Measurements from ENCODE around the gene MUC4. TPM values are rescaled to one million over a fixed set of nuclear protein-coding genes. Genes with fewer than 3 reads are reported as not detected.
"Not testable (repeated sequence)": the region's sequence is repeated elsewhere in the genome, so short reads cannot be mapped to it uniquely, and the experiment has no call there.

The MUC4 gene
- total RNA-seq, 2 donors from 2014 or later, result not detected

GRCh38 chr3:195710126-195710905 lies 101.4 kb downstream of the MUC4 start:
- Mint-ChIP-seq H3K4me1 (peaks cover 11% of the 10 kb centered on the region), H3K36me3 (ENCODE audit: low read depth) (peaks cover 25% of the 10 kb centered on the region), H3K27ac (peak overlapping the region; percentile 46)
- not testable (repeated sequence) for H3K27me3 Mint-ChIP-seq; H3K4me3 Mint-ChIP-seq; ATAC-seq; H3K9me3 ChIP-seq (ENCODE audit: control insufficient read depth, low read length, poor library complexity, severe bottlenecking); DNase-seq

DNA sequence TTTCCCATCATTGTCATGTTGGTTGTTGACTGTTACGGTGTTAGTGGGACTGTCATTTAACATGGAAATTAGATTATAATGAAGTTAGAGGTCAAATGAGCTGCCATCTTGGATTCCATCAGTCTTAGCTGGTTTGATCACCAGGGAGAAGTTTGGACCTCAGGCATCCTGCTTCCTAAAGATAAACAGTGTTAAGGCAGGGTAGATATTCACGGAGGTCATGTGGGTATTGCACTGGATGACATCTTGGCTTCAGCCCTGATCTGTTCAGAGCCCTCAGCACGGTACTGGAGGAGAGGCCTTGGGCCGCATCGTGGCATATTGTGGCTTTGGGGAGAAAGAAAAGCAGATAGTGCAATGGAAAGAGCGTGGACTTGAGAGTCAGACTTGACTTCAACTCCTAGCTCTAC lies 102.0 kb downstream of the MUC4 start:
- Mint-ChIP-seq H3K27ac (peak overlapping the region; percentile 46), H3K27me3 (no peaks in the 10 kb centered on the region), H3K4me3 (no peak overlapping the region), H3K4me1 (peaks cover 11% of the 10 kb centered on the region), H3K36me3 (ENCODE audit: low read depth) (peaks cover 25% of the 10 kb centered on the region)
- ATAC-seq (no peak), DNase-seq (no peak)
- no peaks in the 10 kb centered on the region for H3K9me3 ChIP-seq (ENCODE audit: control insufficient read depth, low read length, poor library complexity, severe bottlenecking)

GRCh38 chr3:195708626-195709481 lies 102.9 kb downstream of the MUC4 start:
- peaks cover 11% of the 10 kb centered on the region for H3K4me1 Mint-ChIP-seq
- ATAC-seq, result no peak
- no peak overlapping the region for H3K4me3 Mint-ChIP-seq
- peaks cover 21% of the 10 kb centered on the region for H3K36me3 Mint-ChIP-seq (ENCODE audit: low read depth)
- no peak overlapping the region for H3K27ac Mint-ChIP-seq
- no peaks in the 10 kb centered on the region for H3K27me3 Mint-ChIP-seq
- H3K9me3 ChIP-seq (ENCODE audit: control insufficient read depth, low read length, poor library complexity, severe bottlenecking), result no peaks in the 10 kb centered on the region
- no peak for DNase-seq

DNA sequence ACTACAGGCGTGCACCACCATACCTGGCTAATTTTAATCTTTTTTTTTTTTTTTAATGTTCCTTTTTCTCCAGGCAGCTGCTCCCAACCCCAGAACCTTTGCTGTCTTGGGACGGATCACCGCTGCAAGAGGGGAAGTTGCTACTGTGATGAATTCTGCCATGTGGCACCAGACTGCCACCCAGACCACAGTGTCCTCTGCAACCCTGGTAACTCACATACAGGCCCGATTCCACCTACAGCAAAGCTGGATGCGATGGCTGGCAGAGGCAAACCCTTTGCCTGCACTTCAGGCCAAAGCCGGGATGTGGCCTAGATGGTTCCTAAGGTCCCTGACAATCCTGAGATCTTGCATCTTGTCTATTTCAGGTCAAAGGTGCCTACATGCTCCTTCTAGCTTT lies 103.7 kb downstream of the MUC4 start:
- no peaks in the 10 kb centered on the region for H3K9me3 ChIP-seq (ENCODE audit: control insufficient read depth, low read length, poor library complexity, severe bottlenecking)
- H3K27me3 Mint-ChIP-seq, result no peaks in the 10 kb centered on the region
- H3K36me3 Mint-ChIP-seq (ENCODE audit: low read depth), result peaks cover 21% of the 10 kb centered on the region
- H3K4me3 Mint-ChIP-seq, result no peak overlapping the region
- H3K4me1 Mint-ChIP-seq, result peaks cover 11% of the 10 kb centered on the region
- no peak for DNase-seq
- peak overlapping the region; percentile 37 for H3K27ac Mint-ChIP-seq
- ATAC-seq, result no peak

DNA sequence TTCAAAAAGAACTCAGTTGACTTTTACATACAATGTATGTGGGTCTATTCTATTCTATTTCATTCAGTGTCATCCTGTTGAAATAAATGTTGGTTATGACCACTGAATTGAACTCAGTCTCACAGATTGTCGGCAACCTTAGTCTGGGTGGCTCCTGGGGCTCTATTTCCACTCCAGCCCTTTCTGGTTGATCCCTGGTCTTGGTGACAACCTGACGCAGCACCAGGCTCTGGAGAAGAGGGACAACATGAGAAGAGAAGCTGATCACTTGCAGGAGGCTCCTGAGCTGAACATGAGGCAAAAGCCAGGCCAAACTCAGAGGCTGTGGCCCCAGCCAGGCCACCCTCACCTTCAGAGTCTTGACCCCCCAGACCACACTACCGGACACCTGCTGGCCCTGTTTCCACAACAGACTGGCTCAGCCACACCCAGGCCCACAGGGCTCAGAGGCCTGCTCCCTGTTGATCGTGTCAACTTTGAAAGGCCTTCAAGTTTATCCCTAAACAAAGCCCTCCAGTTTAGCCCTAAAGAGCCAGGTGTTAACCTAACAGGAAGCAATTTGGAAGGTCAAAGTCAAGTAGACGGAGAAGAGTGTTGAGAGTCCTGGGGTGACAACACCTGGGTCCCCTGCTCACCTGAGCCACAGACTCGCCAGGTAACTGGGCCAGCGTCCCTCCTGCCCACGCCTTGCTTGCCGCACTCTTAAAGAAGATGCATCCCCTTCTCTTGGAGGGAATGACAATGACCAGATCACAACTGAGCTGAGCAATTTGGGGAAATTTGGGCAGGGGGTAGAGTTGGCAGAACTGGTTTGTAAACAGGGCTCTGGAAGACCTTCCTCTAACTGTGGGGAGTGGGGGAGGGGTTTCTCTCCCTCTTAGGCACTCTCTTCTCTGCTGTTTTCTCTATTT lies 106.4 kb downstream of the MUC4 start:
- Mint-ChIP-seq H3K27ac (no peak overlapping the region), H3K4me3 (no peak overlapping the region), H3K27me3 (no peaks in the 10 kb centered on the region), H3K4me1 (peaks cover 11% of the 10 kb centered on the region), H3K36me3 (ENCODE audit: low read depth) (peaks cover 18% of the 10 kb centered on the region)
- no peak for ATAC-seq
- DNase-seq, result no peak
- H3K9me3 ChIP-seq (ENCODE audit: control insufficient read depth, low read length, poor library complexity, severe bottlenecking), result no peaks in the 10 kb centered on the region

- ATAC-seq, result no peak
- no peaks in the 10 kb centered on the region for H3K9me3 ChIP-seq (ENCODE audit: control insufficient read depth, low read length, poor library complexity, severe bottlenecking)
- DNase-seq, result no peak
- Mint-ChIP-seq H3K27me3 (no peaks in the 10 kb centered on the region), H3K27ac (no peak overlapping the region), H3K4me1 (peaks cover 5% of the 10 kb centered on the region), H3K4me3 (no peak overlapping the region), H3K36me3 (ENCODE audit: low read depth) (peaks cover 10% of the 10 kb centered on the region)
Measured at GRCh38 chr3:195704433-195704999, 107.2 kb downstream of the MUC4 start.

DNA sequence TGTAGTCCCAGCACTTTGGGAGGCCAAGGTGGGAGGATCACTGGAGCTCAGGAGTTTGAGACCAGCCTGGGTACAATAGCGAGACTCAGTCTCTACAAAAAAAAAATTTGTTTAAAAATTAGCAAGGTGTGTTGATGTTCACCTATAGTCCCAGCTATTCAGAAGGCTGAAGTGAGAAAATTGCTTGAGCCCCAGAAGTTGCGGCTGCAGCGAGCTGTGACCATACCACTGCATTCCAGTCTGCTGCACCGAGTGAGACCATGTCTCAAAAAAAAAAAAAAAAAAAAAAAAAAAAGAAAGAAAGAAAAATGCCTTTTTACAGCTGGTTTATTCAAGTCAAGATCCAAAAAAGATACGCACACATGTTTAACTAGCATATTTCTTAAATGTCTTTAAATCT lies 108.0 kb downstream of the MUC4 start:
- Mint-ChIP-seq H3K27me3 (no peaks in the 10 kb centered on the region), H3K27ac (no peak overlapping the region), H3K36me3 (ENCODE audit: low read depth) (peaks cover 7% of the 10 kb centered on the region), H3K4me3 (no peak overlapping the region), H3K4me1 (peaks cover 6% of the 10 kb centered on the region)
- ATAC-seq (no peak), DNase-seq (no peak)
- H3K9me3 ChIP-seq (ENCODE audit: control insufficient read depth, low read length, poor library complexity, severe bottlenecking), result no peaks in the 10 kb centered on the region

DNA sequence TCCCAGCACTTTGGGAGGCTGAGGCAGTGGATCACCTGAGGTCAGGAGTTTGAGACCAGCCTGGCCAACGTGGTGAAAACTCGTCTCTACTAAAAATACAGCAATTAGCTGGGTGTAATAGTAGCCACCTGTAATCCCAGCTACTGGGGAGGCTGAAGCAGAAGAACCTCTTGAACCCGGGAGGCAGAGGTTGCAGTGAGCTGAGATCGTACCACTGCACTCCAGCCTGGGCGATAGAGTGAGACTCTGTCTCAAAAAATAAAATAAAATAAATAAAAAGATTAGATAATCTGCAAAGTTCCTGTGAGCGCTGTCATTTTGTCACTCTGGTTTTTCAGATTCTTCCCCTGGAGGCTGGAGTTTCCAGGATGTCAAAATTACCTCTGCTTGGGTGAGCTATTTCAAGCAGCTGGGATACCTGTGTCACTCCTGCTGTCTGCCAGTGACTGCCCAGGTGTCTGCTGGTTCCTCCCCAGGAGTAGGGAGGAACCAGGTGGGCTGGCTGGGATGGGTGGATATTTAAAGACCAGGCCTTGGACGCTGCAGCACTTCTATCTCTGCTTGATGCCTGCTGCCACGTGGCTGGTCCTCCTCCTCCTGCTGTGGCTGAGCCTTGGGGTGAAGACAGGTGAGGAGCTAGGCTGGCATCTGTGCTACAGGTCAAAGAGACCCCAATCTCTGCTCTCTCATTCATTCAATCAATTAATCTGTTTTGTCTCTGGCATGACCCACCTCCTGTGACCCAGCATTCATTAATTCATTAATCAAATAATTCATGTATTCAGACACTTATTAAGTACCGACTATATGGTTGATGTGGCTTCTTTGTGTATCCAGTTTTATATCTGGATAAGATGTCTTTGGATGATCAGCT lies 110.5 kb downstream of the MUC4 start:
- peaks cover 20% of the 10 kb centered on the region for H3K4me1 Mint-ChIP-seq
- H3K27ac Mint-ChIP-seq, result peak overlapping the region; percentile 37
- no peak overlapping the region for H3K4me3 Mint-ChIP-seq
- DNase-seq, result no peak
- ATAC-seq, result no peak
- H3K27me3 Mint-ChIP-seq, result no peaks in the 10 kb centered on the region
- H3K36me3 Mint-ChIP-seq (ENCODE audit: low read depth), result peaks cover 17% of the 10 kb centered on the region
- H3K9me3 ChIP-seq (ENCODE audit: control insufficient read depth, low read length, poor library complexity, severe bottlenecking), result no peaks in the 10 kb centered on the region

DNA sequence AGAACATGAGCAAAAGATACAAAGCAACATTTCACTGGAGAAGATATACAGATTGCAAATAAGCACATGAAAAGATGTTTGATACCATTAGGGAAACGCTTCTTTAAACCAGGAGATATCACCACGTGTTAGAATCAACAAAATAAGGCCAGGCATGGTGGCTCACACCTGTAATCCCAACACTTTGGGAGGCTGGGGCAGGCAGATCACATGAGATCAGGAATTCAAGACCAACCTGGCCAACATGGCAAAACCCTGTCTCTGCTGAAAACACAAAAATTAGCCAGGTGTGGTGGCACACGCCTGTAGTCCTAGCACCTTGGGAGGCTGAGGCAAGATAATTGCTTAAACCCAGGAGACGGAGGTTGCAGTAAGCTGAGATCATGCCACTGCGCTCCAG lies 111.4 kb downstream of the MUC4 start:
- Mint-ChIP-seq H3K27me3 (no peaks in the 10 kb centered on the region), H3K4me3 (no peak overlapping the region), H3K4me1 (peaks cover 22% of the 10 kb centered on the region), H3K36me3 (ENCODE audit: low read depth) (peaks cover 17% of the 10 kb centered on the region), H3K27ac (no peak overlapping the region)
- DNase-seq (no peak), ATAC-seq (no peak)
- no peaks in the 10 kb centered on the region for H3K9me3 ChIP-seq (ENCODE audit: control insufficient read depth, low read length, poor library complexity, severe bottlenecking)

DNA sequence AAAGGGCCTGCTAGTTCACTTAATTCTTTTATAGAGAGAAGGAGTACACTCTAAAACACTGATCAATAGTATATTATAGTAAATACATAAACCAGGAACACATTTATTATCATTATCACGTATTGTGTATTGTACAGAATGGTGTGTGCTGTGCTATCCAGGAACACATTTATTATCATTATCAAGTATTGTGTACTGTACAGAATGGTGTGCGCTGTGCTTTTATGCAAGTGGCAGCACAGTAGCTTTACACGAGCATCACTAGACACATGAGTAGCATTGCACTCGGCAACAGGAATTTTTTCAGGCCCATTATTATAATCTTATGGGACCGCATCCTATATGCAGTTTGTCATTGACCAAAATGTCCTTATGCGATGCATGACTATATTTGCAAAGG lies 111.9 kb downstream of the MUC4 start:
- Mint-ChIP-seq H3K4me3 (no peak overlapping the region), H3K36me3 (ENCODE audit: low read depth) (peaks cover 17% of the 10 kb centered on the region), H3K27ac (no peak overlapping the region), H3K27me3 (no peaks in the 10 kb centered on the region), H3K4me1 (peaks cover 22% of the 10 kb centered on the region)
- DNase-seq (no peak), ATAC-seq (no peak)
- no peaks in the 10 kb centered on the region for H3K9me3 ChIP-seq (ENCODE audit: control insufficient read depth, low read length, poor library complexity, severe bottlenecking)

DNA sequence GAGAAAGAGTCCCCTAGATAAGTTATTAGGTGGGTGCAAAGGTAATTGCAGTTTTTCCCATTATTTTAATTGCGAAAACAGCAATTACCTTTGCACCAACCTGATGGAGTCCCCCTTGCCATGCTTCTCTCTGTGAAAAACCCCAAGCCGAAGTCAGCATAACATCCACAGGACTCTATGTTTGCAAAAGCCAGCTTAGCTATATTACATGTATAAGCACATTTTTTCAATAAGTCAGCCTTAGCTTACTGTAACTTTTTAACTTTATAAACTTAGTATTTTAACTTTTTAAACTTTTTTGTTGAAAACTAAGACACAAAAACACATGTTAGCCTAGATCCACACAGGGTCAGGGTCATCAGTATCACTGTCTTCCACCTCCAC lies 112.3 kb downstream of the MUC4 start:
- H3K9me3 ChIP-seq (ENCODE audit: control insufficient read depth, low read length, poor library complexity, severe bottlenecking), result no peaks in the 10 kb centered on the region
- H3K27ac Mint-ChIP-seq, result peak overlapping the region; percentile 76
- H3K36me3 Mint-ChIP-seq (ENCODE audit: low read depth), result peaks cover 17% of the 10 kb centered on the region
- no peak overlapping the region for H3K4me3 Mint-ChIP-seq
- H3K27me3 Mint-ChIP-seq, result no peaks in the 10 kb centered on the region
- peaks cover 22% of the 10 kb centered on the region for H3K4me1 Mint-ChIP-seq
- ATAC-seq (no peak), DNase-seq (no peak)

Measured in T-helper 17 cell (primary cell).